ENCODE data around the gene FAXDC2. TPM values are rescaled to one million over a fixed set of nuclear protein-coding genes. Genes with fewer than 3 reads are reported as not detected.

Gene FAXDC2
- total RNA-seq, 1 donor from 2014 or later: 7.3 TPM

DNA sequence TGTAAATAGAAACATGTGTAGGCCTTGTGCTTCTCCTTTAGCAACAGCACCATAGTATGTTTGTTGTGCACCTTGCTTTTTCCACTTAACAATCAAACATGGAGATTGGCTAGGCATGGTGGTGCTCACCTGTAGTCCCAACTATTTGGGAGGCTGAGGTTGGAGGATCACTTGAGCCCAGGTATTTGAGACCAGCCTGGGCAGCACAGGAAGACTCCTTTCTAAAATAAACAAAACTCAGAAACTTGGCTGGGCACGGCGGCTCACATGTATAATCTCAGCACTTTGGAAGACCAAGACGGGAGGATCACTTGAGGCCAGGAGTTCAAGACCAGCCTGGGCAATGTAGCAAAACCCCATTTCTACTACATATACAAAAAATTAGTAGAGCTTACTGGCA, 948 bp upstream of the FAXDC2 start:
- H3K4me3 ChIP-seq: no peak overlapping the region
- peaks cover 28% of the 10 kb centered on the region for H3K4me1 Mint-ChIP-seq
- H3K27me3 Mint-ChIP-seq (ENCODE audit: insufficient read depth, low read depth): peaks cover 2% of the 10 kb centered on the region
- H3K79me2 ChIP-seq (ENCODE audit: low read depth): no peaks in the 10 kb centered on the region
- H3F3A ChIP-seq (ENCODE audit: low read depth): peaks cover 18% of the 10 kb centered on the region
- no peak overlapping the region for H3K9ac ChIP-seq
- H3K9me3 ChIP-seq (ENCODE audit: low read depth): no peaks in the 10 kb centered on the region
- no peak overlapping the region for H2AFZ ChIP-seq (replicated peaks)
- DNase-seq (ENCODE audit: low spot score): no peak
- H3K27ac Mint-ChIP-seq: no peak overlapping the region
- no peaks in the 10 kb centered on the region for H3K36me3 ChIP-seq
- peak overlapping the region; percentile 90 for H3K4me3 Mint-ChIP-seq
- no peaks in the 10 kb centered on the region for H4K20me1 ChIP-seq (ENCODE audit: low read depth)
- H3K4me1 ChIP-seq: peaks cover 6% of the 10 kb centered on the region
- no peaks in the 10 kb centered on the region for H3K27me3 ChIP-seq
- peak overlapping the region; percentile 79 for H3K4me2 ChIP-seq
- H3K27ac ChIP-seq: no peak overlapping the region
- H3K36me3 Mint-ChIP-seq: peaks cover 1% of the 10 kb centered on the region
- TF ChIP-seq EZH2 (IDR thresholded peaks at IDR 0.05) (no peak), EZH2phosphoT487 (IDR thresholded peaks at IDR 0.05) (no peak)
- TF ChIP-seq, protein P1, sequence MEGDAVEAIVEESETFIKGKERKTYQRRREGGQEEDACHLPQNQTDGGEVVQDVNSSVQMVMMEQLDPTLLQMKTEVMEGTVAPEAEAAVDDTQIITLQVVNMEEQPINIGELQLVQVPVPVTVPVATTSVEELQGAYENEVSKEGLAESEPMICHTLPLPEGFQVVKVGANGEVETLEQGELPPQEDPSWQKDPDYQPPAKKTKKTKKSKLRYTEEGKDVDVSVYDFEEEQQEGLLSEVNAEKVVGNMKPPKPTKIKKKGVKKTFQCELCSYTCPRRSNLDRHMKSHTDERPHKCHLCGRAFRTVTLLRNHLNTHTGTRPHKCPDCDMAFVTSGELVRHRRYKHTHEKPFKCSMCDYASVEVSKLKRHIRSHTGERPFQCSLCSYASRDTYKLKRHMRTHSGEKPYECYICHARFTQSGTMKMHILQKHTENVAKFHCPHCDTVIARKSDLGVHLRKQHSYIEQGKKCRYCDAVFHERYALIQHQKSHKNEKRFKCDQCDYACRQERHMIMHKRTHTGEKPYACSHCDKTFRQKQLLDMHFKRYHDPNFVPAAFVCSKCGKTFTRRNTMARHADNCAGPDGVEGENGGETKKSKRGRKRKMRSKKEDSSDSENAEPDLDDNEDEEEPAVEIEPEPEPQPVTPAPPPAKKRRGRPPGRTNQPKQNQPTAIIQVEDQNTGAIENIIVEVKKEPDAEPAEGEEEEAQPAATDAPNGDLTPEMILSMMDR (IDR thresholded peaks at IDR 0.05): no peak
- no peaks in the 10 kb centered on the region for H3K9me3 Mint-ChIP-seq

DNA sequence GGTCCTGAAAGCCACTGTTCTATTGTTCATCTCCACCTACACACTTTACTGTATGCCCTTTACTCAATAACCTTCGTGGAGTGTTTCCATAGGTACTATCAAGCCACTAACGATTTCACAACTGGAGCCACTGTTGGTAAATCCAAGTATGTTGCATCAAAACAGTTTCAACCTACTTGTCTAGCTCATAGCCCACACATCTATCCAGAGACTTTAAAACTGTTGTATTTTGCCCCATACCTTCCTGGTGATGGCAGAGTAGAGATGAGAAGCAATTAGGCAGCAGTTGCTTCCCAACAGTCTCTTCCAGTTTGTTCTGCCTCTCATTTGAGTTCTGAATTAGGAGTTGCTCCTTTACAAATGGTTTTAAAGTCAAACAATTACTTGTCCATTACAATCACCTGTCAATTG, 607 bp downstream of the FAXDC2 start:
- Mint-ChIP-seq H3K9me3 (no peaks in the 10 kb centered on the region), H3K4me1 (peaks cover 25% of the 10 kb centered on the region), H3K4me3 (peak overlapping the region; percentile 90), H3K27ac (peak overlapping the region; percentile 98), H3K36me3 (peaks cover 1% of the 10 kb centered on the region), H3K27me3 (ENCODE audit: insufficient read depth, low read depth) (peaks cover 2% of the 10 kb centered on the region)
- Histone ChIP-seq H3K27ac (no peak overlapping the region), H4K20me1 (ENCODE audit: low read depth) (no peaks in the 10 kb centered on the region), H3K9ac (no peak overlapping the region), H3K4me2 (peak overlapping the region; percentile 79), H3K4me3 (peak overlapping the region; percentile 47), H3K36me3 (no peaks in the 10 kb centered on the region), H3K4me1 (peaks cover 6% of the 10 kb centered on the region), H2AFZ (replicated peaks) (peak overlapping the region; percentile 83), H3K79me2 (ENCODE audit: low read depth) (no peaks in the 10 kb centered on the region), H3K27me3 (no peaks in the 10 kb centered on the region), H3K9me3 (ENCODE audit: low read depth) (no peaks in the 10 kb centered on the region), H3F3A (ENCODE audit: low read depth) (peaks cover 18% of the 10 kb centered on the region)
- DNase-seq (ENCODE audit: low spot score): no peak
- TF ChIP-seq, protein P1 (IDR thresholded peaks at IDR 0.05): no peak
- TF ChIP-seq EZH2phosphoT487 (IDR thresholded peaks at IDR 0.05): no peak
- no peak for TF ChIP-seq EZH2 (IDR thresholded peaks at IDR 0.05)

DNA sequence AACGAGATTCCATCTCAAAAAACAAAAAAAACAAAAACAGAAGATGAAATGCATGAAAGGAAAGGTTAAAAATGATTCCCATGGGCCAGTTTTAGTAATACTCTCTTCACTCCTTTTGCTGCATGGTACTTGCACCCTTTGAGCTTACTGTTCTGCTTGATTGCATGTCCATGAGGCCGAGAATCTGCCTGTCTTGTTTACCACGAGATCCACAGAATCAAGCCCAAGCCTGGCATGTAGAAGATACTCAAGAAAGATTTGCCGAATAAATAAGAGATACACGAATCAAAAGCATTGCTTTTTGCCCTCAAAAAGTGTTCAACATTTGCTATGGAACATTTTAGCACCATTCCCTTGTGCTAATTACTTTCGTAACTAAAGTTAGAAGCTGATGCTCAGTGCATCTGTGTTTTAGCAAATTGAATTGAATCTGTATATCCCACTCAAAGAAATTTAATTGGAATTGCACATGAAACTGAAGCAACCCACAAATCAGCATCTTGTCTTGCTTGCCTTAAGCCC, 1.1 kb downstream of the FAXDC2 start:
- H3K9me3 Mint-ChIP-seq: no peaks in the 10 kb centered on the region
- Histone ChIP-seq H3K27me3 (no peaks in the 10 kb centered on the region), H3K79me2 (ENCODE audit: low read depth) (no peaks in the 10 kb centered on the region), H3K9ac (no peak overlapping the region), H3K36me3 (no peaks in the 10 kb centered on the region), H3K4me3 (peak overlapping the region; percentile 47), H3K4me1 (peaks cover 6% of the 10 kb centered on the region), H3K27ac (no peak overlapping the region), H2AFZ (replicated peaks) (peak overlapping the region; percentile 83), H3F3A (ENCODE audit: low read depth) (peaks cover 18% of the 10 kb centered on the region), H3K9me3 (ENCODE audit: low read depth) (no peaks in the 10 kb centered on the region), H3K4me2 (peak overlapping the region; percentile 79), H4K20me1 (ENCODE audit: low read depth) (no peaks in the 10 kb centered on the region)
- peaks cover 1% of the 10 kb centered on the region for H3K36me3 Mint-ChIP-seq
- peaks cover 2% of the 10 kb centered on the region for H3K27me3 Mint-ChIP-seq (ENCODE audit: insufficient read depth, low read depth)
- no peak for DNase-seq (ENCODE audit: low spot score)
- H3K27ac Mint-ChIP-seq: peak overlapping the region; percentile 98
- peak overlapping the region; percentile 90 for H3K4me3 Mint-ChIP-seq
- TF ChIP-seq EZH2 (IDR thresholded peaks at IDR 0.05) (no peak), EZH2phosphoT487 (IDR thresholded peaks at IDR 0.05) (no peak)
- TF ChIP-seq, protein P1 (IDR thresholded peaks at IDR 0.05): no peak
- H3K4me1 Mint-ChIP-seq: peaks cover 25% of the 10 kb centered on the region

All from neural progenitor cell (in vitro differentiated cells).